SU-DHL-6 (cell line): ENCODE data around the gene EIF5.

ENCODE experiments used
- CTCF ChIP-seq: fragments of 200-600 bp; sonication (generic); IDR thresholded peaks from one replicate; pipeline ENCODE4 v1.5.1; 2017; ENCODE audit warnings: antibody characterized with exemption, mild to moderate bottlenecking, low read length, moderate library complexity; ENCODE audit not compliant: insufficient read depth, poor library complexity, severe bottlenecking
- EZH2phosphoT487 ChIP-seq: fragments of 200-600 bp; sonication (generic), shearing (Covaris generic); conservative IDR thresholded peaks from 2 replicates; pipeline ENCODE4 v1.6.1; 2018; ENCODE audit warnings: mild to moderate bottlenecking, antibody characterized with exemption, low read length, moderate library complexity, mixed read lengths

GRCh38 chr14:103349982-103350381 lies 15.9 kb downstream of the EIF5 start:
- TF ChIP-seq CTCF (no peak), EZH2phosphoT487 (no peak)
